MM.1S (cell line): ENCODE measurements around the gene SEMA4D.

Experiments
- DNase-seq: peaks from one replicate; pipeline ENCODE4 v3.0.0-alpha.2; 2015
- H2AFZ ChIP-seq: fragments of 300-600 bp; sonication (generic); 2 replicates; pipeline ENCODE4 v1.6.0; 2016; ENCODE audit warnings: antibody characterized with exemption, low read length
- H3F3A ChIP-seq: fragments of 300-600 bp; sonication (generic); 2 replicates; pipeline ENCODE4 v1.6.1; 2016; ENCODE audit warnings: mild to moderate bottlenecking, antibody characterized with exemption, low read length, moderate library complexity, mixed read lengths; ENCODE audit not compliant: insufficient read depth
- H3K27ac ChIP-seq: fragments of 300-600 bp; sonication (generic); 2 replicates; pipeline ENCODE4 v1.5.1; 2016; ENCODE audit warnings: mild to moderate bottlenecking, low read length
- H3K27me3 ChIP-seq: fragments of 300-600 bp; sonication (generic); replicated peaks from 2 replicates; pipeline ENCODE4 v1.6.0; 2016; ENCODE audit warnings: low read length; ENCODE audit not compliant: insufficient read depth
- H3K36me3 ChIP-seq: fragments of 300-600 bp; sonication (generic); replicated peaks from 2 replicates; pipeline ENCODE4 v1.6.1; 2016; ENCODE audit warnings: mild to moderate bottlenecking, low read length, mixed read lengths; ENCODE audit not compliant: insufficient read depth
- H3K4me1 ChIP-seq: fragments of 300-600 bp; sonication (generic); 2 replicates; pipeline ENCODE4 v1.6.1; 2016; ENCODE audit warnings: low read length, mixed read lengths
- H3K4me2 ChIP-seq: fragments of 300-600 bp; sonication (generic); 2 replicates; pipeline ENCODE4 v1.6.0; 2016; ENCODE audit warnings: low read depth, low read length
- H3K4me3 ChIP-seq: fragments of 300-600 bp; sonication (generic); 2 replicates; pipeline ENCODE4 v1.5.1; 2016; ENCODE audit warnings: low read length, mixed read lengths
- H3K79me2 ChIP-seq: fragments of 300-600 bp; sonication (generic); 2 replicates; pipeline ENCODE4 v1.6.1; 2016; ENCODE audit warnings: mixed run types, low read length, mixed read lengths
- H3K9ac ChIP-seq: fragments of 300-600 bp; sonication (generic); 2 replicates; pipeline ENCODE4 v1.6.1; 2016; ENCODE audit warnings: low read length, mixed read lengths
- H3K9me2 ChIP-seq: fragments of 300-600 bp; sonication (generic); replicated peaks from 2 replicates; pipeline ENCODE4 v1.6.1; 2016; ENCODE audit warnings: mild to moderate bottlenecking, low read length, mixed read lengths; ENCODE audit not compliant: insufficient read depth
- H3K9me3 ChIP-seq: fragments of 300-600 bp; sonication (generic); replicated peaks from 2 replicates; pipeline ENCODE4 v1.6.1; 2016; ENCODE audit warnings: mild to moderate bottlenecking, low read length, mixed read lengths; ENCODE audit not compliant: insufficient read depth
- H4K20me1 ChIP-seq: fragments of 300-600 bp; sonication (generic); 2 replicates; pipeline ENCODE4 v1.6.1; 2016; ENCODE audit warnings: mild to moderate bottlenecking, low read length, moderate library complexity, mixed read lengths; ENCODE audit not compliant: insufficient read depth
- EZH2 ChIP-seq: fragments of 300-600 bp; sonication (generic); optimal IDR thresholded peaks from 2 replicates; pipeline ENCODE3; 2017; ENCODE audit warnings: low read depth, mild to moderate bottlenecking, antibody characterized with exemption, low read length, mixed read lengths
- EZH2phosphoT487 ChIP-seq: fragments of 300-600 bp; sonication (generic); IDR thresholded peaks from 2 replicates; pipeline ENCODE4 v1.6.1; 2018; ENCODE audit warnings: antibody characterized with exemption, low read length
- TF ChIP-seq, protein P1 (sequence below): fragments of 300-600 bp; sonication (generic); IDR thresholded peaks from 2 replicates; pipeline ENCODE4 v1.5.1; 2016; ENCODE audit warnings: antibody characterized with exemption, low read length, mixed read lengths

The SEMA4D gene

DNA sequence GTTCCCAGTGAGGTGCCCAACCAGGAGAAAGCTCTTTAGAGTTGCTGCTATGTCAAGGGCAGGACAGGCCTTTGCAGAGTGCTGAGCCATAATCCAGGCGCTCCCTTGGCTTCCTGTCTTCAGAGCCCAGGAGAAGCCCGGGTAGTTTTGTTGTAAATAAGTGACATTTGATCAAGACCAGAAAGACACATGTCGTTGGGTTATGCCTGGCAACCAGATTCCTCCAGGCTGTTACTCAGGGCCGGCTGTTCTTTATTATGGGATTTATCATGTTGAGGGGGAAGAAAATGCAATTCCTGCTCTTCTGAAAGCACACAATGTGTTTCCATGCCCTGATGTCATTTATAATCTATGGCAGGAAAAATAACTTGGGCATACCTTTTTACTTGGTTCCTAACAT lies 39.3 kb upstream of the SEMA4D start:
- H3K4me2 ChIP-seq, result no peak overlapping the region
- no peak for DNase-seq
- peaks cover 3% of the 10 kb centered on the region for H3F3A ChIP-seq
- H4K20me1 ChIP-seq, result no peaks in the 10 kb centered on the region
- no peaks in the 10 kb centered on the region for H3K9me2 ChIP-seq
- H3K27ac ChIP-seq, result no peak overlapping the region
- peaks cover 13% of the 10 kb centered on the region for H3K4me1 ChIP-seq
- TF ChIP-seq EZH2 (no peak), EZH2phosphoT487 (no peak)
- TF ChIP-seq, protein P1, sequence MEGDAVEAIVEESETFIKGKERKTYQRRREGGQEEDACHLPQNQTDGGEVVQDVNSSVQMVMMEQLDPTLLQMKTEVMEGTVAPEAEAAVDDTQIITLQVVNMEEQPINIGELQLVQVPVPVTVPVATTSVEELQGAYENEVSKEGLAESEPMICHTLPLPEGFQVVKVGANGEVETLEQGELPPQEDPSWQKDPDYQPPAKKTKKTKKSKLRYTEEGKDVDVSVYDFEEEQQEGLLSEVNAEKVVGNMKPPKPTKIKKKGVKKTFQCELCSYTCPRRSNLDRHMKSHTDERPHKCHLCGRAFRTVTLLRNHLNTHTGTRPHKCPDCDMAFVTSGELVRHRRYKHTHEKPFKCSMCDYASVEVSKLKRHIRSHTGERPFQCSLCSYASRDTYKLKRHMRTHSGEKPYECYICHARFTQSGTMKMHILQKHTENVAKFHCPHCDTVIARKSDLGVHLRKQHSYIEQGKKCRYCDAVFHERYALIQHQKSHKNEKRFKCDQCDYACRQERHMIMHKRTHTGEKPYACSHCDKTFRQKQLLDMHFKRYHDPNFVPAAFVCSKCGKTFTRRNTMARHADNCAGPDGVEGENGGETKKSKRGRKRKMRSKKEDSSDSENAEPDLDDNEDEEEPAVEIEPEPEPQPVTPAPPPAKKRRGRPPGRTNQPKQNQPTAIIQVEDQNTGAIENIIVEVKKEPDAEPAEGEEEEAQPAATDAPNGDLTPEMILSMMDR, result no peak
- no peaks in the 10 kb centered on the region for H3K79me2 ChIP-seq
- no peak overlapping the region for H3K4me3 ChIP-seq
- no peaks in the 10 kb centered on the region for H3K27me3 ChIP-seq
- H3K36me3 ChIP-seq, result no peaks in the 10 kb centered on the region
- H2AFZ ChIP-seq, result no peak overlapping the region
- no peaks in the 10 kb centered on the region for H3K9me3 ChIP-seq
- no peak overlapping the region for H3K9ac ChIP-seq

DNA sequence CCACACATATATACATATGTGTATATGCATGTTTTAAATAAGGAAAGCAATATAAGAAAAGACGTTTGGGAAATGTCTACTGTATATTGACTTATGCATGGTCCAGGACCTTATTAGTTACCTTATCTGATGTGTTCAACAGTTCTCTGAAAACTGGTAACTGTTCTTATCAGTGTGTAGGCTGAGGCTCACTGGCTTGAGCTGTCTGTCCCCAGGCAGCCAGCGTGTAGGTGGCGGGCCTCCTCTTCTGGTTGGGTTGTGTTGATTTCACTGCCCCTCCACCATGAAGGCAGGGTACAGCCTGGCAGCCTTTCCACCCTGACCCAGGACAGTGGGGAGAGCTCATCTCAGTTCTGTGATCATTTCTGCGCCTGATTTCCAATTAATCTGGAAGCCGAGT lies 38.7 kb upstream of the SEMA4D start:
- Histone ChIP-seq H3K79me2 (no peaks in the 10 kb centered on the region), H3K9me3 (no peaks in the 10 kb centered on the region), H2AFZ (no peak overlapping the region), H4K20me1 (no peaks in the 10 kb centered on the region), H3K4me2 (no peak overlapping the region), H3K9ac (no peak overlapping the region), H3K27ac (no peak overlapping the region), H3K4me3 (no peak overlapping the region), H3K27me3 (no peaks in the 10 kb centered on the region), H3K36me3 (no peaks in the 10 kb centered on the region), H3K4me1 (peaks cover 7% of the 10 kb centered on the region), H3F3A (no peaks in the 10 kb centered on the region), H3K9me2 (no peaks in the 10 kb centered on the region)
- TF ChIP-seq EZH2 (no peak), EZH2phosphoT487 (no peak)
- TF ChIP-seq, protein P1, result no peak
- DNase-seq, result no peak

DNA sequence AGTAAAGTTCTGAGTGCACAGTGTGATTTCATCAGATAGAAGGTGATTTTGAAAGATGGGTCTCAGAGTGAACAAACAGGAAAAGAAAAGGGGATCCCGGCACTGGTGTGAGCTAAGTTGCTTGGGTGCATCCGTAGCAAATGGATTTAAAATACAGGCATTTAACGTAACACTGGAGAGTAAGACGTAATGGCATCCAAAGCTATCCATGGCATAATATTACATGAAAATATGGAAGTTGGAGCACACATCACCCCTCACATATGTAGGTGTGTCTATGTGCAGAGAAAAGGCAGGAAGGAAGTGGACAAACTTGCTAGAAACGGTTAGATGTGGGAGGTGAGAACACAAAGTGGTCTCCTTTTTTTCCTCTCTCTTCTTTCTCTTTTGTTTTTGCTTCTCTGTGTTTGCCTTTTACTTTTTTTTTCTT lies 38.2 kb upstream of the SEMA4D start:
- Histone ChIP-seq H3K27ac (no peak overlapping the region), H3K4me1 (0 out of 2 replicates have a peak, but pooled peaks cover 2% of the 10 kb centered on the region), H3K4me3 (no peak overlapping the region), H3K27me3 (no peaks in the 10 kb centered on the region), H3K9me3 (no peaks in the 10 kb centered on the region), H2AFZ (no peak overlapping the region), H3K9ac (no peak overlapping the region), H3K9me2 (no peaks in the 10 kb centered on the region), H3K79me2 (no peaks in the 10 kb centered on the region), H3K4me2 (no peak overlapping the region), H4K20me1 (no peaks in the 10 kb centered on the region), H3K36me3 (no peaks in the 10 kb centered on the region), H3F3A (no peaks in the 10 kb centered on the region)
- TF ChIP-seq, protein P1, result no peak
- TF ChIP-seq EZH2, result no peak
- DNase-seq, result no peak
